NCI-H1436 (cell line): ENCODE measurements around the gene SVIL.
"Not testable (repeated sequence)": the region's sequence is repeated elsewhere in the genome, so short reads cannot be mapped to it uniquely, and the experiment has no call there.

Experiments
- DNase-seq: peaks from one replicate; lab custom pipeline; 2025; lab: John Stamatoyannopoulos, UW

The SVIL gene

DNA sequence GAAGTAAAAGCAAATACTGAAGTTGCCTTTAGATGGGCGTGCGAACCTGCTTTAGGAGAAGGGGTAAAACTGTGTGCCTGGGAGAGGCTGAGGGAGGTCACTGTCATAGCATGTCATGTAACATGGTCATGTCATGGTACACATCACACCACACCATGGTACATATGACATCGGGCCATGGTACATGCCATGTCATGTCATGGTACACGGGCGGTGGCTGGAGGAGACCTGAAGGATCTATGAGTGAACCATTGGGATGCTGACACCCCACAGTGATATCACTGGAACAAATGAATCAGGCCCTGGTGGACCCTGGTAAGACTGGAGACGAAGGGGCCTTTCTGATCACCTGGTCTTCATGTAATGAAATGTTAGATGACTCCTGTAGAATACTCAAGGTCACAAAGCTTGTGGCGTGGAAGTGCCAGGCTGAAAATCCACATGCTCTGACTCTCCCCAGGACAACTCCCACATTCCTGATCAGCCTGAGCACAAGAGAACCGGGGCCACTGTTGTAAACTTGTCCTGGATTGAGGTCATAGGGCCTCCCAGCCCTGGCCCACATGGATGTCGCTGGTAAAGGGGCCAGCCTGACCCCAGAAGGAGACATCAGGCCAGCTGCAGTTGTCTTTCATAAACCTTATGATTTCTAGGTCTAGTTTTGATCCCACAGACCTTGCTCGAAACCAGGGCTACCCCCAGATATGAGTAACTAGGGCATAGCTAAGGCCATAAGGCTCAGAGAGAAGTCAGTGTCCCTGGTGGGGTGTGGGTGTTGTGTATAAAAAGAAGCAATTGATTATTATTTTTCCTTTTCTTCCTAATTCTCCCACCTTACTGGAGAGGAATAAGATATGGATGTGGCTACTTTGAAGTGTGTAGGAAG lies 60.3 kb downstream of the SVIL start:
- DNase-seq, result not testable (repeated sequence)

- not testable (repeated sequence) for DNase-seq
These were observed 64.5 kb downstream of the SVIL start for GRCh38 chr10:29570248-29570647.

DNA sequence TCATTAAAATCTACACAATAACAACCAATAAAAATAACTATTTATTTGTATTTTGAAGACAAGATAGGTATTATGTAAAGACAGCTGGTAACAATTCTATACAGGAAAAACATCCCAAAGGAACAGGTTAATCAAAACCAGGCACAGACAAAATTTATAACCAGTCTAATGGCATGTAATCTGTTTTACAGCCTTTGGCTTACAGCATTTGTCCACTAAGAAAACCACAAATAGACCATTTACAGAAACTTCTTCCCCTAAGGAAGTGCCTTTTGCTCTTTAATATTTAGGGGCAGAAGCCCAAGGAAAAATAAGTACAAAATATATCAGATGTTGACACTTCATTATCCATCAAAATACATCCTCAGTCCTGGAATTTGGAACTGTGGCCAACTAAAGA lies 65.0 kb downstream of the SVIL start:
- no peak for DNase-seq

DNA sequence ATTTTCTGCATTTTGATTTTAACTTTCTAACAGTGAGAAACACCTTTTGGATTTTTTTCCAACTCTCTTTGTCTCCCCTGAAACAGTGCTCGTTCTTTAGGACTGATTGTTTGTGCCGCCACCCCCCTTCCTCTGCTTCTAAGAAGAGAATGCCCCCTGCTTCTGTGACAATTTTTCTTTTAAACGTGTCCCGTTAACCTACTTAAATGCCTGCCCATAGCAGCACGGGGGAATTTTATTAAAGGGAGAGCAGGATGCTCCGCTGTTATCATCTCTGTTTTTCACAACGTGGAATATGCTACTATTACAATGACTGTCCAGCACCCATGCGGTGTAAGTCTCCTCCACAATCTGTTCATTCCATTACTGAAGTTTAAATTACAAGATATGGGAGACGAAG lies 67.8 kb downstream of the SVIL start:
- DNase-seq, result no peak

GRCh38 chr10:29566209-29566608 lies 68.6 kb downstream of the SVIL start:
- DNase-seq, result not testable (repeated sequence)

- no peak for DNase-seq
These were observed 71.2 kb downstream of the SVIL start for GRCh38 chr10:29563420-29564035.

GRCh38 chr10:29563006-29563405 lies 71.8 kb downstream of the SVIL start:
- not testable (repeated sequence) for DNase-seq

DNA sequence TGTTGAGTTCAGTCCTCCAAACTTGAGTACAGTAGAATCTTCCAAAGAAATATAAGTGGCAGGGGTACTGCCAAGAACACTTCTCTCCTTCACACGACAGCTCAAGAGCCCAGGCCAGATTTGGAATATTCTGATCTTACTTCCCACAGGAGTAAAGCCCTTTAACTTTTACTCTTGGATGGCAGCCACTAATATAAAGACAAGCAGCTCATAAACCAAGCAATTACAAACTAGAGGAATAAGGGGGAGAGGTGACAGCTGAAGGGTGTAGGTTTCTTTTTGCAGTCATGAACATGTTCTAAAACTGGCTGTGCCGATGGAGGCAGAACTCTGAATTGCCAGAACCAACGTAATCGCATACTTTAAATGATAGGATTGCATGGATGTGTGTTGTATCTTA lies 74.8 kb downstream of the SVIL start:
- DNase-seq, result no peak

DNA sequence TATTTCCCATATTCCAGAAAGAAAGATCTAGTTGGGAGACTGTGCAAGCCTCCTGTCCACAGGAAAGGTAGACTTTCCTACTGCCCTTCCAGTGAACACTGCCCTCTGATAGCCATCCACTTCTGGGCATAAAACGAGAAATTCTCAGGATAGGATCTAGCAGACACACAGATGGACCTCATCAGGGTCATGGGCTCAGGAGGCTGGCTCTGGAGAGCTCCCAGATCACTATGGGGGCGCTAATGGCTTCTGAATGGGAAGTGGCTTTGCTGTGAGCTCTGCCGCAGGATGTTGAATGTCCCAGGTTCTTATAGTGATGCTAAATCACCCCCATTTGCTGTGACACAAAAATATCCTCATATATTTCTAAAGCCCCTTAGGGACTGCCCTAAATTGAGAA lies 77.1 kb downstream of the SVIL start:
- DNase-seq, result no peak

DNA sequence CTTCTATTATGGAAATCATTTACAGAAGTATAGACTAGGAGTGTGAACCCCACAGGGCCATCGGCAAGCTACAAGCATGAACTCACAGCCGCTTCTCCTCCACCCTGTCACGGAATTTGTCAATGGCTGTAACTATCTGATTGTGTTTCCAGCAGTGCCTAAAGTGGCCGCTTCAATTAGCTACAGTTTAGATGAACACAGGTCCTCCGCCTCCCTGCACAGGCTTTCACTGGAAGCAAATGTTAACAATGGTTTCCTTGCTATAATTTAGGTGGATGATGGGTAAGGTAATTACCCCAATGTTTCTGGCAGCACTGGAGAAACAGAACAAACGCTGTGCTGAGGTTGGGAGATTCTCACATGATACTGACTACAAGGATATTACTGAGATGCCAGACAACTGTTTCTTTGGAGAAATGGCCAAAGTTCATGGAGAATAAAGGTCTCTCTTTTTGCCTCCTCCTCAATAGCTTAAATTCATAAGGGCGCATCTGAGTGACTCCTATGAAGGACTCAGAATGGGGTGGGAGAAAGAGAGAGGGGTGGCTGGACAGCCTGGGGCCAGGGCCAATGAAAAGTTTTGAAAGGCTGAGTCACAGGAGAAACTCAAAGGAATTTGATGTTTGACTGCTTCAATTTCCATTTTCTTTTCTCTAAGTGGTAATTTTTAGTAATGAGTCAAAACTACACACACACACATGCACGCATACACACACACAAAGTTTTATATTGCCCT lies 78.9 kb downstream of the SVIL start:
- DNase-seq, result peak; percentile 8

DNA sequence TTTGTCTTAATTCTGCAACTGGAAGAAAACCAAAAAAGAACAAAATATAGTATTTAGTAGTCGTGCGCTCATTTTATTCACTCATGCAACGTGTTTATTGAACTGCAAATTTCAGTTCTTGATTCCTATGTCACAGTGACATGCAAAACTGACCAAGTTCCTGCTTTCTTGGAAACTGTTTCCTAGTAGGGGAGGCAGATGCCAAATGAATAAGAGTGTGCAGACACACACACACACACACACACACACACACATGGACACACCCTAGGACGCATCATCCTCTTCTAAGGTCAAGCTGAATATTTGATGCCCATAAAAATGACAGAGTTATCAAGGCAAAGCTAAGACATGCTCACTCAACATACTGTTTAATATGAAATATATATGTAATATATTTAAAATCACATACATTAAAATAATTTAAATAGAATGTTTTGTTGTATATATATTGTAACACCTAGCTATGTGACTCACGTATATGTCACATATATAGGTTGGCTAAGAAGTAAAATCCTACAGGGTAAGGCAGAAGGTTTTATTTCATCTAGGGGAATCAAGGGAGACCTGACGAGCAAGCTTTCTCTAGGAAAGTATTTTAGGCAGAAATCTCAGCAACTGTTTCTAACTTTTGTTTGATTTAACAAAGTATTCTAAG lies 79.6 kb downstream of the SVIL start:
- DNase-seq, result no peak

DNA sequence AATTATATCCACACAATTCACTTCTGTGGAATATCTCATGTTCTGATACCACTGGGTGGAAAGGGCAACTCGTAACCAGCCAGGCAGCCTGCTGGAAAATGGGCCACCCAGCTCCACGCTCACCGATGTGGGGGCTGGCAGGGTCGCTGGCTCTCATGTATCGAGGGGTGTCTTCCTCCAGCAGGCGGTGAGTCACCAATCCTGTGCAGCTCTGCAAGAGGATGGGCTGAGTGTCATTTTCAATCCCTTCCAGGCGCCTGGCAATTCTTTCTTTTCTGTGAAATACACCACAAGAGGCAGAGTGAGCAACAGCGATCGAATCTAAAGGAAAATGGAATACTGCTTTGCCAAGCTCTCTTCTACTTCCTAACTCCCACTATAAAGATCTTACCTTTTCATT lies 80.1 kb downstream of the SVIL start:
- no peak for DNase-seq

GRCh38 chr10:29553544-29554250 lies 81.1 kb downstream of the SVIL start:
- no peak for DNase-seq

DNA sequence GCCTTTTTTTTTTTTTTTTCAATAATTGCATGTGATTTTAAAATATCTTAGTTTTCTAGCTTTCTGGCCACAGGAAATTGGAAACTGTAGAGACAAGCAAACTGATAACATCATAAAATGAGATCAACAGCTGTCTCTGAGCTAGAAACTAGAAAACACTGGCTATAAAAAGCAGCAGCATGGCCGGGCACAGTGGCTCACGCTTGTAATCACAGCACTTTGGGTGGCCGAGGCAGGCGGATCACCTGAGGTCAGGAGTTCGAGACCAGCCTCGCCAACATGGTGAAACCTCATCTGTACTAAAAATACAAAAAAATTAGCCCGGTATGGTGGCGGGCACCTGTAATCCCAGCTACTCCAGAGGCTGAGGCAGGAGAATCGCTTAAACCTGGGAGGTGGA lies 81.7 kb downstream of the SVIL start:
- DNase-seq, result not testable (repeated sequence)

GRCh38 chr10:29549493-29549892 lies 85.3 kb downstream of the SVIL start:
- not testable (repeated sequence) for DNase-seq

DNA sequence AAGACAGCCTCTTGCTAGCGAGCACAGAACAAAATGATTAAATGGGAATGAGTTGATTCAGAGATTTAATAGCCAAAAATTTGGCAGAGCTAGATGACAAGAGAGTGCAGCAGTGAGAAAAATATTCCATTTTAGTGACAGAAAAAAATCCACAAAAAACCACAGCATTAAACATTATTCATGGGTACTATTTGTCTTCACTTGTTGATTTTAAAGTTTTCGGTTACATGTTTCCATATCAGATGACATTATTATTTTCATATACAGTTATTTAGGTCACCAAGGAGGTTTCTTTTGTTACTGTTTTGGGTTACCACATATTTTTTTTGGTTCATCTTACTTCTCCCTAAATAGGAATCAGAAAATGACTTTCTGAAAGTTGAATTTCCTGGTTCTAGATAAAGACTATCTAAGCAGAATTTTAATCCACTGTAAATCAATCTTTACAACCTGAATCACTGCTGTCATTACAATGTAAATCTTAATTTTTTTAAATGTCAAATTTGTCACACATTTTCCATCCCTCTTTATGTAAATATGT lies 87.9 kb downstream of the SVIL start:
- no peak for DNase-seq

- no peak for DNase-seq
These were observed 89.6 kb downstream of the SVIL start for GRCh38 chr10:29545122-29545521.

DNA sequence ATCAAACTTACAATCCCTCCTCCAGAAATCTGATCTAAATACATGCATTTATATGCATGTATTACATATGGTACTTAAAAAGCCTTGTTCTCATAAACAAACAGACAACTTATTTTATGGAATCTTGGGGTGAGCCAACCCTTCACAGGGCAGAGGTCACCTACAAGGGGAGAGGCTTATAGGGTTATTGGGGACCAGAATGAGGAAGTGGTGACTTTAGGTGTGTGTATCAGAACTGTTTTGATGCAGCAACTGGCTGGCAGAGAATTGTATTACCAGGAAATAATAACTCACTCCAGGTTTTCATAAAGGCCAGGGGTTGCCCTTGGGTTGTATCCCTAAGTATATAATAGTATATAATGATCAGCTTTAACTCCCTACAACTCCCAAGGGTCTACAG lies 91.1 kb downstream of the SVIL start:
- DNase-seq, result peak; percentile 50

GRCh38 chr10:29542723-29543122 lies 92.0 kb downstream of the SVIL start:
- no peak for DNase-seq

GRCh38 chr10:29541422-29542210 lies 93.2 kb downstream of the SVIL start:
- no peak for DNase-seq

- DNase-seq, result no peak
These were observed 94.8 kb downstream of the SVIL start for GRCh38 chr10:29540016-29540415.
